HUES48 (cell line): ENCODE data around the gene LRBA.
"Not testable (repeated sequence)": the region's sequence is repeated elsewhere in the genome, so short reads cannot be mapped to it uniquely, and the experiment has no call there.

Experiments used
- H3K27ac ChIP-seq: one replicate; pipeline ENCODE4 v1.7.0; 2013; ENCODE audit warnings: low read depth, low read length, inconsistent platforms
- H3K27me3 ChIP-seq: 2 replicates; pipeline ENCODE4 v1.6.1; 2013; ENCODE audit warnings: mild to moderate bottlenecking, low read length; ENCODE audit not compliant: control insufficient read depth, insufficient read depth
- H3K36me3 ChIP-seq: 2 replicates; pipeline ENCODE4 v1.6.1; 2013; ENCODE audit warnings: low read length; ENCODE audit not compliant: control insufficient read depth, insufficient read depth
- H3K4me1 ChIP-seq: 2 replicates; pipeline ENCODE4 v1.6.1; 2013; ENCODE audit warnings: mild to moderate bottlenecking, low read length; ENCODE audit not compliant: control insufficient read depth, insufficient read depth
- H3K4me3 ChIP-seq: 2 replicates; pipeline ENCODE4 v1.5.1; 2013; ENCODE audit warnings: mild to moderate bottlenecking, low read depth, low read length
- H3K9ac ChIP-seq: 2 replicates; pipeline ENCODE4 v1.6.1; 2013; ENCODE audit warnings: mild to moderate bottlenecking, low read depth, low read length, moderate library complexity
- H3K9me3 ChIP-seq: 2 replicates; pipeline ENCODE4 v1.6.1; 2013; ENCODE audit warnings: low read length; ENCODE audit not compliant: control insufficient read depth, insufficient read depth

Gene LRBA

DNA sequence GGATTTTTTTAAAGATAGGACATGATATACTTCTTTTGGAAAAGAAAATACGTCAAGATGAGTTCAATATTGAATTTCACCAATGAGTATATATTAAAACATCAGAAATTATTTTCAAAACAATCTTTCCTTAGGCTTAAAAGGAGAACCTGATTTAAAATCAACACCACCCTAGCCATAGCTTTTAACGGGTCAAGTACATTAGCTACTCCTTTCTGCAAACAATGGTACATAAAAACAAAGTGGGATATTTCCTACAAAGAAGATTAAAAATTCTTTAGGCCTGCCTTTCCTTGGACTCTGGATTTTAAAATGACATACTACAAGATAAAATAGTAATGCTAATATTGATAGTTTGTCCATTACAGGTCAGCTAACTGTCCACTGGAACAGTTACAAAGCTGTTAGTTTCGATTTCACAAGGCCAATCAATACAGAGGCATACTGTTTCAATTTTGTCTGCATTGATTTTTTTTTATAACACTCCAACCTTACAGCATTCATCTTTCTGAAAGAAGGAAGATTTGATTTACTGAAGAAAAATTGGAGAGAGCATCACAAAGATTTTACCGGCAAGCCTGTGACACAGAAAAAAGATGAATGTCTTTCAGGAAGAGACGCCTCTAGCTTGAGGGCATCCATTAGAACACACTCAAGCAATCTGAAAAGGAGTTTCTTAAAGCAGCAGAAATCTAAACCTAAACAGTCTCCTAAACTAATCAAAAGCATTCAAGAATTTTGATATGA is 335.9 kb downstream of the LRBA start:
- Histone ChIP-seq H3K27ac (no peak overlapping the region), H3K4me1 (peaks cover 5% of the 10 kb centered on the region; the same call in 1 of the 2 replicates), H3K27me3 (no peaks in the 10 kb centered on the region), H3K4me3 (no peak overlapping the region), H3K36me3 (no peaks in the 10 kb centered on the region), H3K9me3 (no peaks in the 10 kb centered on the region), H3K9ac (no peak overlapping the region)

DNA sequence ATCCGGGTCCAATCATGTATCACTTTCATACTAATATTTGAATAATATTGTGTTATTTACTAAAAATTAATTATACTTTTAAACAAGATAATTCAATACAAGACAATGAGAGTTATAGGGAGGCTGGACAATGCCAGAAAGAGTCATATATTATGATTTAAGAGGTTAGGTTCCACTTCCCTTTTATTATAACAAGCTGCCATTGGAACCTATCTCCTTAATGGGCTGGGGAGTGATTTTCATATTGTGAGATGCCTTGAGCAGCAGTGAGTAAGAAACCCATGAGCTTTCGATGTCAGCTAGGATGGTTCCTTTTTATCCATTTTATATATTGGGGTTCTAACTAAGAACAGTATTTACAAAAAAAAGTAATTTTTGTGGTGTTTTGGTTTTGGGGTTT is 341.3 kb downstream of the LRBA start:
- Histone ChIP-seq H3K9me3 (no peaks in the 10 kb centered on the region), H3K4me3 (no peak overlapping the region), H3K27ac (no peak overlapping the region), H3K36me3 (no peaks in the 10 kb centered on the region), H3K9ac (no peak overlapping the region), H3K4me1 (no peaks in the 10 kb centered on the region; the same call in 1 of the 2 replicates), H3K27me3 (no peaks in the 10 kb centered on the region)

DNA sequence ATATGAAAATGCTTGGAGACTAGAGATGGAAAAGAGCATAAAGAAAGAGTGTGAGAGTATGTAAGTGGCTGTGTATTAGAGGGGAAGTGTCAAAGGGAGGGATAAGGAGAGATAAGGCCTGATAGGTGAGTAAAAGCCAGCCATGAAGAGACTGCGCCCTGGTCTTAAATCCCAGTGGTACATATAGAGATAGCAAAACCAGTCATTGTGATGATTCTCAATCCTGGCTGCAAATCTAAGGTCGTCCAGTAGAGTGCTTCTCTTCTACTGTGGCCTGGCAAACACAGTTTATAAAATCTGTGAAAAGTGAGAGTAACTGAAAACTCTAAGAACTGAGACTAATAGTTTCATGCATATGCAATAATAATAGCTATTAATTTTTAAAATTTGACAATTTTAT is 346.3 kb downstream of the LRBA start:
- H3K36me3 ChIP-seq: no peaks in the 10 kb centered on the region
- H3K27ac ChIP-seq: no peak overlapping the region
- no peak overlapping the region for H3K9ac ChIP-seq
- no peaks in the 10 kb centered on the region; the same call in 1 of the 2 replicates for H3K4me1 ChIP-seq
- no peak overlapping the region for H3K4me3 ChIP-seq
- H3K27me3 ChIP-seq: no peaks in the 10 kb centered on the region
- no peaks in the 10 kb centered on the region for H3K9me3 ChIP-seq

DNA sequence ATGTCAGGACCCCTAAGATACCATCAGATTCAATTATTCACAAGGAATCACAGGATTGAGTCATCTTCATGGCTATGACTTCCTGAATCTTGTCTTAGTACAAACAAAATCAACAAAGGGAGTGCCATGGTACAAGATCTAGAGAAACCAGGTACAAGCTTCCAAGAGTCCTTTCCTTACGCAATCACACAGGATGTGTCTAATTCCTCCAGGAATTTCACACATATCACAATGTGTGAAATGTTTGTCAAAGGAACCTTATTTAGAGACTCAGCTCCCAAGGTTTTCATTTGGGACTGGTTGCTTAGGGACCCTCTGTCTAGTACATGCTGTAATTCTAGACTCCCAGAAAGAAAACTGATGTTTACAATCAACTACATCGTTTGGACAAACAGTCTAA is 350.1 kb downstream of the LRBA start:
- Histone ChIP-seq H3K4me1 (0 out of 2 replicates have a peak, but pooled peaks cover 5% of the 10 kb centered on the region), H3K9me3 (no peaks in the 10 kb centered on the region), H3K4me3 (no peak overlapping the region), H3K27ac (no peak overlapping the region), H3K27me3 (no peaks in the 10 kb centered on the region), H3K36me3 (no peaks in the 10 kb centered on the region), H3K9ac (no peak overlapping the region)

DNA sequence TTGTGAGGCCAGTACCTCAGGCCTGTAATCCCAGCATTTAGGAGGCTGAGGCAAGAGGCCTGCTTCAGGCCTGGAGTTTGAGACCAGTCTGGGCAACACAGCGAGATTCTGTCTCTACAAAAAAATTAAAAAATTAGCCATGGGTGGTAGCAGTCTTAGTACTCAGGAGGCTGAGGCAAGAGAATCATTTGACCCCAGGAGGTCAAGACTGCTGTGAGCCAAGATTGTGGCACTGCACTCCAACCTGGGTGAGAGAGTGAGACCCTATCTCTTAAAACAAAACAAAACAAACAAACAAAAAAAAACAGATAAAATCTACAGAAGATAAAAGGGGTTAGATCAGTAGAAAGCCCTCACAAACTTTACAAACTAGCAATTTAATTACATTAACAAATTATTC is 352.4 kb downstream of the LRBA start:
- Histone ChIP-seq H3K27ac (peak overlapping the region; percentile 20), H3K36me3 (no peaks in the 10 kb centered on the region), H3K9ac (no peak overlapping the region), H3K4me3 (no peak overlapping the region), H3K27me3 (no peaks in the 10 kb centered on the region), H3K4me1 (0 out of 2 replicates have a peak, but pooled peaks cover 5% of the 10 kb centered on the region), H3K9me3 (no peaks in the 10 kb centered on the region)

DNA sequence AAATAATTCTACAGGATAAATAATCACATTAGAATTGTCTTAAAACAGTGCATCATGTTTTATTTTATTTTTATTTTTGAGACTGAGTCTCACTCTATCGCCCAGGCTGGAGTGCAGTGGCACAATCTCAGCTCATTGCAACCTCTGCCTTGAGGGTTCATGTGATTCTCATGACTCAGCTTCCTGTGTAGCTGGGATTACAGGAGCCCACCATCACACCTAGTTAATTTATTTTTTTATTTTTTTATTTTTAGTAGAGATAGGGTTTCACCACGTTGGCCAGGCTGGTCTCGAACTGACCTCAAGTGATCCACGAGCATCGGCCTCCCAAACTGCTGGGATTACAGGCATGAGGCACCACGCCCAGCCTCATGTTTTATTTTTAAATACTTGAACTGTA is 353.5 kb downstream of the LRBA start:
- H3K27me3 ChIP-seq, H3K4me3 ChIP-seq, H3K36me3 ChIP-seq: not testable (repeated sequence)

DNA sequence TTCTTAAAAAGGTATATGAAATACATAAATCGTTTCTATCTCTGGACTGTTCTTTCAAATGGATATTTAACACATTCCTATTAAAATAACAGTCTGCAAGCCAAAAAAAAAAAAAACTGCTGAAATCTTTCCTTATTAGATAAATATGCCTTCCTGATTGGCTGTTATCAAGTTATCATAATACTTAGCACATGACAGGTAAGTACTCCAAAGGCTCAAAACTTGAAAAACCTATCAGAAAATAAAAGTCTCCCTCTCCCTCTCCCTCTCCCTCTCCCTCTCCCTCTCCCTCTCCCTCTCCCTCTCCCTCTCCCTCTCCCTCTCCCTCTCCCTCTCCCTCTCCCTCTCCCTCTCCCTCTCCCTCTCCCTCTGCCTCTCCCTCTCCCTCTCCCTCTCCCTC is 356.8 kb downstream of the LRBA start:
- not testable (repeated sequence) for H3K36me3 ChIP-seq, H3K9ac ChIP-seq, H3K27ac ChIP-seq, H3K9me3 ChIP-seq, H3K27me3 ChIP-seq, H3K4me3 ChIP-seq, H3K4me1 ChIP-seq

More for the DNA sequence above, 353.5 kb downstream of the LRBA start:
- not testable (repeated sequence) for H3K27ac ChIP-seq, H3K4me1 ChIP-seq, H3K9me3 ChIP-seq, H3K9ac ChIP-seq

DNA sequence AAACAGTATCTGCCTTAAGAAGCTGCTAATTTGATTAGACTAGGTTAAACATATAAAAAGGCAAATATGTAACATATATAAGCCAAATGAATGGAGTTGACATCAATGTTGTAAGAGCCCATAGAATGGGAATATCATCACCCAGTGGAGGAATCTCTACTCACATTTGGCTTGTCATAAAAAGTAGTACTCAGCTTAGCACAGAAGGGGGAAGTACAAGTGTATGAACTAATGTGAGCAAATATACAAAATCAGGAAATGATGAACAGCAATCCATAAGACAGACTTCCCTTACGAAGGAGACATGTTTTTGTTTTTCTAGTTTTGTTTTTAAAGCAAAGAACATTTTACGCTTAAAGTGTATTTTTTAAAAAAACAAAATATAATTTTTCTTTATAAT is 358.2 kb downstream of the LRBA start:
- H3K36me3 ChIP-seq: no peaks in the 10 kb centered on the region
- H3K9ac ChIP-seq: no peak overlapping the region
- no peaks in the 10 kb centered on the region for H3K27me3 ChIP-seq
- no peaks in the 10 kb centered on the region for H3K4me1 ChIP-seq
- no peak overlapping the region for H3K4me3 ChIP-seq
- no peak overlapping the region for H3K27ac ChIP-seq
- no peaks in the 10 kb centered on the region for H3K9me3 ChIP-seq

DNA sequence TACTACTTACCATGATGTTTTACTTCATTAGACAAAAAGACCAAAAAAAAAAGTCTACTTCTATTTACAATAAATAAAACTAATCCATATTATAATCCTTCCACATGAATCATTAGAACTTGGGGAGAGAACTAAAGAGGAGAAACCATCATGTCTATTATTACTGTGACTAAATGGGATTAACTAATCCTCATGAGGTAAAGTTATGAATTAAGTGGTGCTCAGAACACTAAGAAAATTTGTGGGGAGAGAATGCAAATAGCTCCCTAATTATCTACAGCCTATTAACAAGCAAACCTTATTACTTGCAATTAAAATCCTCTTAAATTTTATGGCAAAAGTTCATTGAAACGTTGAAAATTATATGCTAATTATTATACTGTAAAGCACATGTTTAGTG is 364.3 kb downstream of the LRBA start:
- H3K4me1 ChIP-seq: no peaks in the 10 kb centered on the region
- H3K27ac ChIP-seq: no peak overlapping the region
- no peak overlapping the region for H3K9ac ChIP-seq
- H3K9me3 ChIP-seq: no peaks in the 10 kb centered on the region
- H3K27me3 ChIP-seq: no peaks in the 10 kb centered on the region
- H3K4me3 ChIP-seq: no peak overlapping the region
- H3K36me3 ChIP-seq: no peaks in the 10 kb centered on the region

DNA sequence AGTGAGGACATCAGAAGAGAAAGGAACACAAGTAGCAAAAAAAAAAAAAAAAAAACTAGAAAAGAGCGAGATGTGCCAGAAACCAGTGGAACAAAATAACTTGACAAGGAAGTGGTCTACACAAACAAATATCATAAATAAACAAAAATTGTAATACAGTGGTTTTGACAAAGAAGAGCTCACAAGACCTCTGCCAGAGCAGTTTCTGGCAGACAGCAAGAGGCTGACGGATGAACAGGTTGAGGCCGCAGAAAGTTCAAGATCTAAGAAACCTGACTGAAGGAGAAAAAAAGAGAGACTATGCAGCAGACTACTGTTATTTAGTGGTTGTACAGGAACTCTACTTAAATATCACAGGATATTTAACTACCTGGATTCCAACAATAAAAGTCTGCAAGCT is 367.0 kb downstream of the LRBA start:
- H3K4me1 ChIP-seq: no peaks in the 10 kb centered on the region
- no peak overlapping the region for H3K27ac ChIP-seq
- H3K36me3 ChIP-seq: no peaks in the 10 kb centered on the region

DNA sequence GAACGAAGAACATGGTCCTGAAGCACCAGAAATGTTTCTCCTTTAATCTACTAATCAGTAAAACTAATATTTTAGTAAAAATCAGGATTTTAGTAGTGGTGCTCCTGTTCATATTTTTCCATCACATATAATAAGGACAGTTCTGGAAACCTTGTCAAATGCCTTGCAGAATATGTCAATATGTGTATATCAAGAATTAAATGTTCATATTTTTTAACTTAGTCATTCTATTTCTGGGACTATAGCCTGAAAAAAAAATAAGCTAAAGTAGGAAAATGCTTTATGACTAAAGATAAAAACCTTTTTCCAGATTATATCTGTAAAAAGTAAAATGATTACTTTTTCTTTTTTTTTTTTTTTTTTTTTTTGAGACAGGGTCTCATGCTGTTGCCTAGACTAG is 368.1 kb downstream of the LRBA start:
- Histone ChIP-seq H3K4me3 (no peak overlapping the region), H3K27me3 (no peaks in the 10 kb centered on the region), H3K36me3 (no peaks in the 10 kb centered on the region), H3K9ac (no peak overlapping the region), H3K4me1 (no peaks in the 10 kb centered on the region), H3K9me3 (no peaks in the 10 kb centered on the region), H3K27ac (no peak overlapping the region)

More for the DNA sequence above, 367.0 kb downstream of the LRBA start:
- no peak overlapping the region for H3K4me3 ChIP-seq
- no peak overlapping the region for H3K9ac ChIP-seq
- no peaks in the 10 kb centered on the region for H3K9me3 ChIP-seq
- no peaks in the 10 kb centered on the region for H3K27me3 ChIP-seq
